IMR-90 (cell line): Measurements from ENCODE around the gene EEF1G. TPM values are rescaled to one million over a fixed set of nuclear protein-coding genes. Genes with fewer than 3 reads are reported as not detected.

ENCODE experiments used
- ATAC-seq: fragments of 200-7000 bp; cut with Tn5 transposase; 2 replicates; pipeline ENCODE4 v1.9.1; 2020; ENCODE audit warnings: low read depth, mild to moderate bottlenecking, moderate library complexity
- BruUV-seq: library from RNA; stranded (reverse); fragments of 400-500 nt; replicated peaks from 2 replicates; lab custom pipeline; 2021; lab: Mats Ljungman, UMichigan
- CTCF ChIA-PET: fragments of 300-600 bp; formaldehyde crosslinking; extraction: SDS; loops from one replicate; lab custom pipeline; 2021; ENCODE audit warnings: antibody characterized with exemption; lab: Yijun Ruan, JAX
- POLR2A ChIA-PET: fragments of 300-600 bp; sonication (Branson Sonifier 250); formaldehyde crosslinking; loops from one replicate; lab custom pipeline; 2022; ENCODE audit warnings: antibody characterized with exemption; ENCODE audit not compliant: unreplicated experiment; lab: Charles Lee
- DNase-seq: peaks from one replicate; pipeline ENCODE4 v3.0.0; 2013
- H2AFZ ChIP-seq: replicated peaks from 2 replicates; pipeline ENCODE3; 2013; ENCODE audit warnings: low read length, mild to moderate bottlenecking; ENCODE audit not compliant: poor library complexity
- H2AK5ac ChIP-seq: 2 replicates; pipeline ENCODE4 v1.6.1; 2013; ENCODE audit warnings: low read depth, low read length, inconsistent platforms
- H2AK9ac ChIP-seq: replicated peaks from 2 replicates; pipeline ENCODE3; 2013; ENCODE audit warnings: mild to moderate bottlenecking, low read depth, low read length, moderate library complexity; ENCODE audit not compliant: poor library complexity
- H2BK120ac ChIP-seq: 2 replicates; pipeline ENCODE4 v1.6.1; 2013; ENCODE audit warnings: low read depth, low read length, inconsistent platforms
- H2BK15ac ChIP-seq: 3 replicates; pipeline ENCODE4 v1.6.1; 2013; ENCODE audit warnings: low read depth, low read length, inconsistent platforms
- H2BK20ac ChIP-seq: 2 replicates; pipeline ENCODE4 v1.6.1; 2013; ENCODE audit warnings: low read depth, mild to moderate bottlenecking, inconsistent platforms, low read length, moderate library complexity
- H2BK5ac ChIP-seq: 2 replicates; pipeline ENCODE4 v1.6.1; 2013; ENCODE audit warnings: mild to moderate bottlenecking, low read depth, low read length, inconsistent platforms; ENCODE audit not compliant: poor library complexity, severe bottlenecking
- H3K14ac ChIP-seq: replicated peaks from 2 replicates; pipeline ENCODE4 v1.6.1; 2013; ENCODE audit warnings: low read depth, low read length, inconsistent platforms
- H3K18ac ChIP-seq: 2 replicates; pipeline ENCODE4 v1.6.1; 2013; ENCODE audit warnings: low read depth, low read length, control low read depth
- H3K23ac ChIP-seq: 2 replicates; pipeline ENCODE4 v1.6.1; 2013; ENCODE audit warnings: low read depth, low read length, inconsistent platforms
- H3K27ac ChIP-seq: 2 replicates; pipeline ENCODE4 v1.5.1; 2013; ENCODE audit warnings: mild to moderate bottlenecking, control low read depth, low read length; ENCODE audit not compliant: insufficient read depth
- H3K27me3 ChIP-seq: 2 replicates; pipeline ENCODE4 v1.6.1; 2013; ENCODE audit warnings: low read length; ENCODE audit not compliant: control insufficient read depth, insufficient read depth
- H3K36me3 ChIP-seq: 2 replicates; pipeline ENCODE4 v1.6.1; 2013; ENCODE audit warnings: low read length, mixed read lengths; ENCODE audit not compliant: control insufficient read depth, insufficient read depth
- H3K4ac ChIP-seq: 2 replicates; pipeline ENCODE4 v1.6.1; 2013; ENCODE audit warnings: low read depth, low read length, inconsistent platforms
- H3K4me1 ChIP-seq: 2 replicates; pipeline ENCODE4 v1.6.1; 2013; ENCODE audit warnings: low read length, mixed read lengths; ENCODE audit not compliant: control insufficient read depth, insufficient read depth
- H3K4me2 ChIP-seq: 2 replicates; pipeline ENCODE4 v1.6.1; 2013; ENCODE audit warnings: low read depth, mild to moderate bottlenecking, control low read depth, low read length, moderate library complexity
- H3K4me3 ChIP-seq: 2 replicates; pipeline ENCODE4 v1.5.1; 2013; ENCODE audit warnings: low read depth, mild to moderate bottlenecking, control low read depth, low read length, moderate library complexity; ENCODE audit not compliant: insufficient read depth
- H3K56ac ChIP-seq: 2 replicates; pipeline ENCODE4 v1.6.1; 2013; ENCODE audit warnings: low read length, inconsistent platforms; ENCODE audit not compliant: insufficient read depth; ENCODE audit errors: extremely low read depth
- H3K79me1 ChIP-seq, 2 experiments: 2 replicates each; pipeline ENCODE4 v1.6.1; 2013; ENCODE audit warnings: low read length in 2 of 2, inconsistent platforms in 1 of 2, low read depth in 1 of 2
- H3K9ac ChIP-seq: 2 replicates; pipeline ENCODE4 v1.6.1; 2013; ENCODE audit warnings: low read depth, low read length, control low read depth
- H3K9me1 ChIP-seq: 2 replicates; pipeline ENCODE4 v1.6.1; 2013; ENCODE audit warnings: low read length, inconsistent platforms; ENCODE audit not compliant: insufficient read depth
- H3K9me3 ChIP-seq: 2 replicates; pipeline ENCODE4 v1.6.1; 2013; ENCODE audit warnings: low read length; ENCODE audit not compliant: control insufficient read depth, insufficient read depth
- H4K20me1 ChIP-seq: 2 replicates; pipeline ENCODE4 v1.6.1; 2013; ENCODE audit warnings: low read length, inconsistent platforms; ENCODE audit not compliant: insufficient read depth
- H4K5ac ChIP-seq: 2 replicates; pipeline ENCODE4 v1.6.1; 2013; ENCODE audit warnings: mild to moderate bottlenecking, low read depth, low read length, control low read depth
- H4K8ac ChIP-seq, 2 experiments: 2 replicates each; pipeline ENCODE4 v1.6.1; 2013; ENCODE audit warnings: low read depth in 2 of 2, low read length in 2 of 2, control low read depth in 1 of 2, inconsistent platforms in 1 of 2
- H4K91ac ChIP-seq: 2 replicates; pipeline ENCODE4 v1.6.1; 2013; ENCODE audit warnings: low read depth, low read length, inconsistent platforms; ENCODE audit not compliant: insufficient read depth
- CEBPB ChIP-seq: IDR thresholded peaks from 2 replicates; pipeline ENCODE4 v1.6.1; 2012; ENCODE audit warnings: low read depth, low read length, improper control_type of control experiment
- CHD1 ChIP-seq: IDR thresholded peaks from 2 replicates; pipeline ENCODE4 v1.6.1; 2012; ENCODE audit warnings: low read depth, low read length, improper control_type of control experiment
- FOS ChIP-seq: fragments of 150-350 bp; IDR thresholded peaks from 2 replicates; pipeline ENCODE4 v1.6.1; 2016; ENCODE audit warnings: low read depth, low read length
- MAFK ChIP-seq: IDR thresholded peaks from 2 replicates; pipeline ENCODE4 v1.6.1; 2012; ENCODE audit warnings: low read depth, low read length, improper control_type of control experiment
- MAZ ChIP-seq: IDR thresholded peaks from 2 replicates; pipeline ENCODE4 v1.6.1; 2012; ENCODE audit warnings: low read depth, mild to moderate bottlenecking, low read length, improper control_type of control experiment, moderate library complexity, borderline replicate concordance
- MXI1 ChIP-seq: IDR thresholded peaks from 2 replicates; pipeline ENCODE4 v1.6.1; 2012; ENCODE audit warnings: low read depth, mild to moderate bottlenecking, low read length, moderate library complexity, borderline replicate concordance
- NFE2L2 ChIP-seq: fragments of 150-350 bp; IDR thresholded peaks from 2 replicates; pipeline ENCODE4 v1.6.1; 2016; ENCODE audit warnings: low read depth, mild to moderate bottlenecking, low read length
- POLR2A ChIP-seq: IDR thresholded peaks from 2 replicates; pipeline ENCODE4 v1.6.1; 2012; ENCODE audit warnings: mild to moderate bottlenecking, low read depth, low read length
- RAD21 ChIP-seq: IDR thresholded peaks from 2 replicates; pipeline ENCODE4 v1.6.1; 2012; ENCODE audit warnings: low read length, improper control_type of control experiment
- RCOR1 ChIP-seq: IDR thresholded peaks from 2 replicates; pipeline ENCODE4 v1.6.1; 2012; ENCODE audit warnings: mild to moderate bottlenecking, low read length, improper control_type of control experiment; ENCODE audit not compliant: insufficient replicate concordance
- RFX5 ChIP-seq: IDR thresholded peaks from 2 replicates; pipeline ENCODE4 v1.8.0; 2012; ENCODE audit warnings: low read depth, mild to moderate bottlenecking, low read length, moderate library complexity
- SMC3 ChIP-seq: fragments of 150-350 bp; IDR thresholded peaks from 2 replicates; pipeline ENCODE4 v1.6.1; 2016; ENCODE audit warnings: low read depth, mild to moderate bottlenecking, antibody characterized with exemption, low read length, moderate library complexity
- WGBS, 2 experiments: methylation state at CpG; one replicate each; pipeline versions ENCODE4 v1.1.5 to v1.1.7; 2013; ENCODE audit warnings: missing lambda C conversion rate in 2 of 2; ENCODE audit not compliant: insufficient read length in 1 of 2; ENCODE audit errors: extremely low coverage in 2 of 2; 5-methylcytosine and 5-hydroxymethylcytosine counted together
- dilution Hi-C: fragments of 300-500 bp; cut with HindIII; formaldehyde crosslinking; loops from one replicate; pipeline ENCODE4 v1.14.3; 2018; ENCODE audit warnings: low sequenced_read_pairs; ENCODE audit not compliant: unreplicated experiment
- in situ Hi-C: fragments of 300-500 bp; cut with MboI; formaldehyde crosslinking; loops from 3 replicates; pipeline ENCODE4 v1.14.3; 2019; ENCODE audit warnings: low sequenced_read_pairs, inconsistent platforms, mixed read lengths
- intact Hi-C: fragments of 100-400 bp; cut with micrococcal nuclease; formaldehyde crosslinking; loops from 2 replicates; pipeline ENCODE4 v1.10.0; 2022
- polyA plus RNA-seq, 3 experiments: library from polyadenylated mRNA; depleted of rRNA; stranded (reverse); fragments of >200 nt; gene quantifications; 2 replicates each; pipeline ENCODE4 v1.2.3, GENCODE V29; 2012; ENCODE audit warnings: low replicate concordance in 1 of 3
- total RNA-seq: library from RNA; depleted of rRNA; stranded (reverse); fragments of >200 nt; gene quantifications from 2 replicates; pipeline ENCODE4 v1.2.3, GENCODE V29; 2012
- TF ChIP-seq, protein P1 (sequence below): fragments of 150-350 bp; IDR thresholded peaks from 2 replicates; pipeline ENCODE4 v1.6.1; 2017; ENCODE audit warnings: mild to moderate bottlenecking, antibody characterized with exemption, low read length, low read depth
- TF ChIP-seq, protein P2 (sequence below): conservative IDR thresholded peaks from 2 replicates; pipeline ENCODE4 v1.5.1; 2012; ENCODE audit warnings: mild to moderate bottlenecking, low read depth, low read length, improper control_type of control experiment
- TF ChIP-seq, protein P3 (sequence below): fragments of 150-350 bp; IDR thresholded peaks from 2 replicates; pipeline ENCODE4 v1.6.1; 2016; ENCODE audit warnings: low read depth, mild to moderate bottlenecking, low read length, moderate library complexity, borderline replicate concordance

The EEF1G gene
- total and polyA plus RNA-seq, 2 of the 4 experiments (the other 2 are of a cell fraction) = 1,684 to 1,857 TPM

DNA sequence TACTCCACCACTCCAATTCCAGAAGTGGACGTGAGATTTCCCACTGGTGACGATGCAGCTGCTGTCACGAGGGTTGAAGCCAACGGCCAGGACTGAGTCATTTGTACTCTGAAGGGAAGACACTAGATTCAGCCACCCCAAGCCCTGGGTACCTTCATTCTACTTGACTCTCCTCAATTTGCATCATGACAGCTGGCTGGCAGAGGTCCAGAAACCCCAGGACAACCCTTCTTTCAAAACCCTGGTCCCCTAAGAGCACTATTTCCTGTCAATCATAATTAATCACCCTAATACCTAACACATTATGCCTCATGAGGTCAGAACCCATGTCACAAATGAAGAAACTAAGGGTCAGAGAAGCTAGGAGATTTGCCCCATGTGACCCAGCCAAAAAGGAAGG is 34.0 kb upstream of the EEF1G start:
- H3K18ac ChIP-seq = no peak overlapping the region
- no peaks in the 10 kb centered on the region for H3K27me3 ChIP-seq
- no peak overlapping the region for H3K4me2 ChIP-seq
- DNase-seq (no peak), ATAC-seq (no peak)
- peaks cover 14 to 30% of the 10 kb centered on the region in 2 experiments; a peak in 3 of 4 replicates for H3K79me1 ChIP-seq
- H2BK5ac ChIP-seq = no peak overlapping the region
- no peak overlapping the region for H3K27ac ChIP-seq
- ChIA-PET CTCF (no interaction called here), POLR2A (no interaction called here)
- H2BK15ac ChIP-seq = no peak overlapping the region
- no peak overlapping the region for H4K8ac ChIP-seq
- H3K4me1 ChIP-seq = peaks cover 7% of the 10 kb centered on the region
- H4K5ac ChIP-seq = no peak overlapping the region
- no peak overlapping the region for H2BK20ac ChIP-seq
- no peak overlapping the region for H3K9ac ChIP-seq
- no peak for TF ChIP-seq CHD1
- TF ChIP-seq MAFK = no peak
- TF ChIP-seq FOS = no peak
- no peak for TF ChIP-seq RFX5
- no peak for TF ChIP-seq MXI1
- TF ChIP-seq, protein P1, sequence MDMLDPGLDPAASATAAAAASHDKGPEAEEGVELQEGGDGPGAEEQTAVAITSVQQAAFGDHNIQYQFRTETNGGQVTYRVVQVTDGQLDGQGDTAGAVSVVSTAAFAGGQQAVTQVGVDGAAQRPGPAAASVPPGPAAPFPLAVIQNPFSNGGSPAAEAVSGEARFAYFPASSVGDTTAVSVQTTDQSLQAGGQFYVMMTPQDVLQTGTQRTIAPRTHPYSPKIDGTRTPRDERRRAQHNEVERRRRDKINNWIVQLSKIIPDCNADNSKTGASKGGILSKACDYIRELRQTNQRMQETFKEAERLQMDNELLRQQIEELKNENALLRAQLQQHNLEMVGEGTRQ = no peak
- no peak for TF ChIP-seq POLR2A
- TF ChIP-seq CEBPB = no peak
- no peak for TF ChIP-seq NFE2L2
- TF ChIP-seq, protein P2, sequence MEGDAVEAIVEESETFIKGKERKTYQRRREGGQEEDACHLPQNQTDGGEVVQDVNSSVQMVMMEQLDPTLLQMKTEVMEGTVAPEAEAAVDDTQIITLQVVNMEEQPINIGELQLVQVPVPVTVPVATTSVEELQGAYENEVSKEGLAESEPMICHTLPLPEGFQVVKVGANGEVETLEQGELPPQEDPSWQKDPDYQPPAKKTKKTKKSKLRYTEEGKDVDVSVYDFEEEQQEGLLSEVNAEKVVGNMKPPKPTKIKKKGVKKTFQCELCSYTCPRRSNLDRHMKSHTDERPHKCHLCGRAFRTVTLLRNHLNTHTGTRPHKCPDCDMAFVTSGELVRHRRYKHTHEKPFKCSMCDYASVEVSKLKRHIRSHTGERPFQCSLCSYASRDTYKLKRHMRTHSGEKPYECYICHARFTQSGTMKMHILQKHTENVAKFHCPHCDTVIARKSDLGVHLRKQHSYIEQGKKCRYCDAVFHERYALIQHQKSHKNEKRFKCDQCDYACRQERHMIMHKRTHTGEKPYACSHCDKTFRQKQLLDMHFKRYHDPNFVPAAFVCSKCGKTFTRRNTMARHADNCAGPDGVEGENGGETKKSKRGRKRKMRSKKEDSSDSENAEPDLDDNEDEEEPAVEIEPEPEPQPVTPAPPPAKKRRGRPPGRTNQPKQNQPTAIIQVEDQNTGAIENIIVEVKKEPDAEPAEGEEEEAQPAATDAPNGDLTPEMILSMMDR = no peak
- TF ChIP-seq MAZ = no peak
- no peak for TF ChIP-seq SMC3
- TF ChIP-seq, protein P3, sequence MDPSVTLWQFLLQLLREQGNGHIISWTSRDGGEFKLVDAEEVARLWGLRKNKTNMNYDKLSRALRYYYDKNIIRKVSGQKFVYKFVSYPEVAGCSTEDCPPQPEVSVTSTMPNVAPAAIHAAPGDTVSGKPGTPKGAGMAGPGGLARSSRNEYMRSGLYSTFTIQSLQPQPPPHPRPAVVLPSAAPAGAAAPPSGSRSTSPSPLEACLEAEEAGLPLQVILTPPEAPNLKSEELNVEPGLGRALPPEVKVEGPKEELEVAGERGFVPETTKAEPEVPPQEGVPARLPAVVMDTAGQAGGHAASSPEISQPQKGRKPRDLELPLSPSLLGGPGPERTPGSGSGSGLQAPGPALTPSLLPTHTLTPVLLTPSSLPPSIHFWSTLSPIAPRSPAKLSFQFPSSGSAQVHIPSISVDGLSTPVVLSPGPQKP = no peak
- no peak for TF ChIP-seq RAD21
- TF ChIP-seq RCOR1 = no peak
- no peak overlapping the region for H3K4me3 ChIP-seq
- intact Hi-C loops (no loop called here), dilution Hi-C loops (no loop called here), in situ Hi-C loops (no loop called here)
- H2AK5ac ChIP-seq = no peak overlapping the region
- no peak overlapping the region for H2BK120ac ChIP-seq
- H2AK9ac ChIP-seq = no peak overlapping the region
- no peak overlapping the region for H3K23ac ChIP-seq
- peaks cover 35% of the 10 kb centered on the region for H3K36me3 ChIP-seq
- H3K9me3 ChIP-seq = no peaks in the 10 kb centered on the region
- peaks cover 5% of the 10 kb centered on the region for H3K9me1 ChIP-seq
- no peaks in the 10 kb centered on the region; the same call in 1 of the 2 replicates for H4K20me1 ChIP-seq
- H4K91ac ChIP-seq = no peak overlapping the region
- no peak overlapping the region for H3K14ac ChIP-seq
- no TSS peak for BruUV-seq
- H3K56ac ChIP-seq = no peak overlapping the region
- WGBS, 2 experiments = 70% methylated on average over 4 of the region's 4 CpGs; no CpG with 5 or more reads in 1 of the 2 experiments
- H2AFZ ChIP-seq = no peak overlapping the region
- H3K4ac ChIP-seq = no peak overlapping the region
